ENCODE data around the gene GCN1.

DNA sequence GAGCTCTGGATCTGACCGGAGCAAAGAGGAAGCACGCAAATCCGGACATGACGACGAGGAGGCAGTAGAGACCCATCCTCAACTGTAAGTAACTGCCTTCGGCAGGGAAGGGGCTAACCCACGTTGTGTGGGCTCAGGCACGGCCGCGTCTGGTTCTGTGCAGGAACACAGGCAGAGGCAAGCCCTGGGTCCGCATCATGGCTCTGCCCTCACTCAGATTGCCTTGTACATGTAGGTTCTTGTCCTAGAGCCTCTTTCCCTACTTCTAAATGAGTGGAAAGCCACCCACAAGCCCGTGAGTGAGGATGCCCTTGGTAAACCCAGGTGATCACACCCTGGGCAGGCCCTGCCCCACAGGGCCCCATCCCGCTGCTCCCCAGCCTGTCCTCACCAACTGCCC, 15.3 kb upstream of the GCN1 start:
- TF ChIP-seq HDAC2 (IDR thresholded peaks at IDR 0.05) (no peak), ESRRA (IDR thresholded peaks at IDR 0.05; ENCODE audit: borderline replicate concordance, low read length) (no peak), POLR2A (IDR thresholded peaks at IDR 0.05; ENCODE audit: low read length) (no peak), NR3C1 (IDR thresholded peaks at IDR 0.05) (no peak), BHLHE40 (IDR thresholded peaks at IDR 0.05; ENCODE audit: low read depth, low read length) (no peak)
- TF ChIP-seq, protein P1, sequence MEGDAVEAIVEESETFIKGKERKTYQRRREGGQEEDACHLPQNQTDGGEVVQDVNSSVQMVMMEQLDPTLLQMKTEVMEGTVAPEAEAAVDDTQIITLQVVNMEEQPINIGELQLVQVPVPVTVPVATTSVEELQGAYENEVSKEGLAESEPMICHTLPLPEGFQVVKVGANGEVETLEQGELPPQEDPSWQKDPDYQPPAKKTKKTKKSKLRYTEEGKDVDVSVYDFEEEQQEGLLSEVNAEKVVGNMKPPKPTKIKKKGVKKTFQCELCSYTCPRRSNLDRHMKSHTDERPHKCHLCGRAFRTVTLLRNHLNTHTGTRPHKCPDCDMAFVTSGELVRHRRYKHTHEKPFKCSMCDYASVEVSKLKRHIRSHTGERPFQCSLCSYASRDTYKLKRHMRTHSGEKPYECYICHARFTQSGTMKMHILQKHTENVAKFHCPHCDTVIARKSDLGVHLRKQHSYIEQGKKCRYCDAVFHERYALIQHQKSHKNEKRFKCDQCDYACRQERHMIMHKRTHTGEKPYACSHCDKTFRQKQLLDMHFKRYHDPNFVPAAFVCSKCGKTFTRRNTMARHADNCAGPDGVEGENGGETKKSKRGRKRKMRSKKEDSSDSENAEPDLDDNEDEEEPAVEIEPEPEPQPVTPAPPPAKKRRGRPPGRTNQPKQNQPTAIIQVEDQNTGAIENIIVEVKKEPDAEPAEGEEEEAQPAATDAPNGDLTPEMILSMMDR (IDR thresholded peaks at IDR 0.05) = no peak
- TF ChIP-seq, protein P2, sequence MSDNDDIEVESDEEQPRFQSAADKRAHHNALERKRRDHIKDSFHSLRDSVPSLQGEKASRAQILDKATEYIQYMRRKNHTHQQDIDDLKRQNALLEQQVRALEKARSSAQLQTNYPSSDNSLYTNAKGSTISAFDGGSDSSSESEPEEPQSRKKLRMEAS (IDR thresholded peaks at IDR 0.05) = no peak
